ENCODE data around the gene IFI16. TPM values are rescaled to one million over a fixed set of nuclear protein-coding genes. Genes with fewer than 3 reads are reported as not detected.

The IFI16 gene
- total and polyA plus RNA-seq, 10 of the 15 experiments (the other 5 are each of a cell fraction or from before 2014, with no cell fraction given), result 120 to 375 (median 188) TPM

GRCh38 chr1:159077120-159077961, 67.6 kb downstream of the IFI16 start (continued):
- TF ChIP-seq KLF5 (IDR thresholded peaks at IDR 0.05; ENCODE audit: partially characterized antibody) (no peak), NFYA (IDR thresholded peaks at IDR 0.05; ENCODE audit: borderline replicate concordance, low read depth, low read length) (no peak), CREB1 (IDR thresholded peaks at IDR 0.05; ENCODE audit: low read depth) (no peak), ZNF384 (IDR thresholded peaks at IDR 0.05; ENCODE audit: borderline replicate concordance, low read depth, low read length) (no peak), WRNIP1 (IDR thresholded peaks at IDR 0.05; ENCODE audit: borderline replicate concordance, low read depth, low read length) (peak; percentile 17; the same call in 1 of the 2 replicates), KAT2A (conservative IDR thresholded peaks at IDR 0.05; ENCODE audit: control insufficient read depth, low read depth, low read length) (no peak), PBX3 (IDR thresholded peaks at IDR 0.05; ENCODE audit: insufficient replicate concordance, low read depth, low read length) (peak; percentile 52), SMC3 (IDR thresholded peaks at IDR 0.05; ENCODE audit: borderline replicate concordance, low read length) (no peak), BMI1 (IDR thresholded peaks at IDR 0.05; ENCODE audit: borderline replicate concordance) (0 out of 2 replicates have a peak, but pooled peaks have one; percentile 60), MYB (IDR thresholded peaks at IDR 0.05; ENCODE audit: borderline replicate concordance, low read depth, low read length) (no peak), IKZF2 (IDR thresholded peaks at IDR 0.05) (peak; percentile 88 to 93), PKNOX1 (IDR thresholded peaks at IDR 0.05) (peak; percentile 63; the same call in 1 of the 2 replicates), MLLT1 (IDR thresholded peaks at IDR 0.05) (no peak; the same call in 1 of the 2 replicates), MTA3 (IDR thresholded peaks at IDR 0.05; ENCODE audit: borderline replicate concordance, low read length) (0 out of 2 replicates have a peak, but pooled peaks have one; percentile 82), BRCA1 (IDR thresholded peaks at IDR 0.05; ENCODE audit: low read depth, low read length) (no peak), ELK1 (IDR thresholded peaks at IDR 0.05; ENCODE audit: low read depth, low read length) (peak; percentile 100), TCF7 (IDR thresholded peaks at IDR 0.05; ENCODE audit: borderline replicate concordance) (peak; percentile 15; the same call in 1 of the 2 replicates), RFX5 (IDR thresholded peaks at IDR 0.05; ENCODE audit: low read depth, low read length) (no peak), ETV6 (conservative IDR thresholded peaks at IDR 0.05 in 1 of 2, IDR thresholded peaks at IDR 0.05 in 1 of 2; ENCODE audit: borderline replicate concordance in 1 of 2, low read depth in 1 of 2) (no peak; a peak in 1 of 4 replicates), TCF12 (IDR thresholded peaks at IDR 0.05; ENCODE audit: low read depth, low read length) (peak; percentile 25), EGR1 (IDR thresholded peaks at IDR 0.05; ENCODE audit: borderline replicate concordance in 1 of 2, low read depth in 2 of 2, low read length in 2 of 2) (no peak), SUZ12 (IDR thresholded peaks at IDR 0.05; ENCODE audit: unreplicated experiment) (no peak), MXI1 (IDR thresholded peaks at IDR 0.05; ENCODE audit: low read depth, low read length) (0 out of 2 replicates have a peak, but pooled peaks have one; percentile 32)
